Pancreas (tissue), 10 donors: ENCODE data around the gene LRRC32. TPM values are rescaled to one million over a fixed set of nuclear protein-coding genes. Genes with fewer than 3 reads are reported as not detected.

ENCODE experiments used
- ATAC-seq, 4 donors: fragments of 200-7000 bp; cut with Tn5 transposase; one replicate each; pipeline versions ENCODE4 v1.8.0 to v1.9.1; 2020; ENCODE audit warnings: mild to moderate bottlenecking in 4 of 4, moderate library complexity in 4 of 4
- DNase-seq, 6 donors: peaks; one replicate each; pipeline ENCODE4 v3.0.0-alpha.2; 2020
- FAIRE-seq: peaks from 2 replicates; lab custom pipeline; 2012; peaks lifted over from hg19 to GRCh38; lab: Jason Lieb, UNC
- H3K27ac ChIP-seq, 4 donors: fragments of 200-600 bp; sonication (generic); 1 replicate in 3 of 4; 2 replicates in 1 of 4; pipeline versions ENCODE4 v1.5.0 to v1.8.0; 2020
- H3K27me3 ChIP-seq, 4 donors: fragments of 200-600 bp; one replicate each; pipeline ENCODE4 v1.8.0; 2021
- H3K36me3 ChIP-seq, 3 donors: fragments of 200-600 bp; sonication (generic) in 1 of 3; one replicate each; pipeline versions ENCODE4 v1.5.0 to v1.8.0; 2020 to 2021
- H3K4me1 ChIP-seq, 3 donors: fragments of 200-600 bp; one replicate each; pipeline ENCODE4 v1.8.0; 2021
- H3K4me3 ChIP-seq, 4 donors: fragments of 200-600 bp; sonication (generic) in 2 of 4; one replicate each; pipeline versions ENCODE4 v1.5.0 to v1.8.0; 2020 to 2021
- H3K9me3 ChIP-seq, 4 donors: fragments of 200-600 bp; one replicate each; pipeline ENCODE4 v1.8.0; 2021
- WGBS, 2 donors: extraction: QIAGEN DNeasy Blood & Tissue Kit; methylation state at CpG; one replicate each; pipeline ENCODE4 v1.1.7; 2013; 5-methylcytosine and 5-hydroxymethylcytosine counted together
- intact Hi-C, 3 donors: fragments of 100-400 bp; cut with DNase I; formaldehyde crosslinking; loops; one replicate each; pipeline versions ENCODE4 v1.11.1 to v1.14.2; 2022
- polyA plus RNA-seq, 2 donors: library from polyadenylated mRNA; stranded (reverse); fragments of 200-250 nt; gene quantifications; one replicate each; pipeline ENCODE4 v1.2.3, GENCODE V29; 2013
- total RNA-seq, 6 donors: library from RNA; stranded (reverse); fragmentation: NEBNext Ultra II Directional in 4 of 6; extraction: Animal tissue kit (Norgen Biotek cat#: 25700) in 4 of 6; gene quantifications; one replicate each; pipeline versions ENCODE4 v1.2.1 to v1.2.4, GENCODE V29; 2021 to 2023
- TF ChIP-seq, protein P1 (sequence below), 4 donors: fragments of 200-600 bp; sonication (generic) in 3 of 4; IDR thresholded peaks; one replicate each; pipeline versions ENCODE4 v1.5.0 to v1.8.0; 2021; ENCODE audit warnings: antibody characterized with exemption in 4 of 4
- donor health status: healthy with polysubstance abuse.
- donor health status: DM: no; HTN: no; CAD: no; lungs with moderate emphysema.
- donor health status: DM: no; HTN: no; CAD: no.
- donor health status: control.
- donor health status: control.
- donor health status: Bipolar disorder and iron deficiency.
- donor health status: DM: yes; HTN: yes; CAD: no.
- donor health status: DM: no; HTN: no; CAD: no.
- donor health status: DM: no; HTN: no; CAD: no.
- donor health status: DM: yes; HTN: yes; CAD: no.

LRRC32 gene
- total and polyA plus RNA-seq, 8 donors, result 5.7 to 43.0 (median 12.0) TPM

DNA sequence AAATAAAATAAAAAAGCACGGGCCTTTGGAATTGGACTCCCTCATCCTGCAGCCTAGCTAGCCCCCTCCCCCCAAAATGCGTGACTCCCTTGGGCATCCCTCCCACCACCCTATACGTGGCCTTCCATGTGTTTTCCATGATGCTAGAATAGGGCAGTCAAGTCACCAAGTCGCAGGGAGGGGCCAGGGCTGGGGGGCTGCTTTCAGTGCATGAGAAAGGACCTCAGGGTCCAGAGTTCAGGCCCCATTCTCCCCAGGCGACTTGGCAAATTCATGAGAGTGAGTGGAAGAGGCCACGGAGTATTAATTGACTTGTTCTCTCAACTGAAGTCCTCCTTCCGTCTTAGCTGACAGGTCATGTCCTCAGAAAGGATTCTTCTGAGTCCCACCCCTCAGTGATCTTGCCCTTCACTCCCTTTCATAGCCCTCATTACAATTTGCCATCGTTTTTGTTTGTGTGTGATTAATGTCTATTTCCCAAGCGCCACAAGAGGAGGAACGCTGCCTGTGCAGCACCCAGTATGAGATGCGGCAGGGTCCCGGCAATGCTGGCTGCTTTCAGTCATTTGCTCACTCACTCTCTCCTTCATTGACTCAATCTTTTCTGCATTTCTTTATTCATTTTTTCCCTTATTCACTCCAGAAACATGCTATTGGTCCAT, 17.4 kb downstream of the LRRC32 start:
- DNase-seq, result no peak
- 77 to 87% methylated on average over 12 of the region's 12 CpGs for WGBS, 2 donors
- FAIRE-seq, result no peak
- no peaks in the 10 kb centered on the region for H3K9me3 ChIP-seq
- no peaks in the 10 kb centered on the region for H3K36me3 ChIP-seq
- H3K27me3 ChIP-seq, result peaks cover 0 to 3% (median 0%) of the 10 kb centered on the region in 4 donors
- H3K4me1 ChIP-seq, result no peaks in the 10 kb centered on the region
- no peak for ATAC-seq
- intact Hi-C loops, result no loop called here
- H3K27ac ChIP-seq, result no peak overlapping the region
- H3K4me3 ChIP-seq, result no peak overlapping the region
- TF ChIP-seq, protein P1, sequence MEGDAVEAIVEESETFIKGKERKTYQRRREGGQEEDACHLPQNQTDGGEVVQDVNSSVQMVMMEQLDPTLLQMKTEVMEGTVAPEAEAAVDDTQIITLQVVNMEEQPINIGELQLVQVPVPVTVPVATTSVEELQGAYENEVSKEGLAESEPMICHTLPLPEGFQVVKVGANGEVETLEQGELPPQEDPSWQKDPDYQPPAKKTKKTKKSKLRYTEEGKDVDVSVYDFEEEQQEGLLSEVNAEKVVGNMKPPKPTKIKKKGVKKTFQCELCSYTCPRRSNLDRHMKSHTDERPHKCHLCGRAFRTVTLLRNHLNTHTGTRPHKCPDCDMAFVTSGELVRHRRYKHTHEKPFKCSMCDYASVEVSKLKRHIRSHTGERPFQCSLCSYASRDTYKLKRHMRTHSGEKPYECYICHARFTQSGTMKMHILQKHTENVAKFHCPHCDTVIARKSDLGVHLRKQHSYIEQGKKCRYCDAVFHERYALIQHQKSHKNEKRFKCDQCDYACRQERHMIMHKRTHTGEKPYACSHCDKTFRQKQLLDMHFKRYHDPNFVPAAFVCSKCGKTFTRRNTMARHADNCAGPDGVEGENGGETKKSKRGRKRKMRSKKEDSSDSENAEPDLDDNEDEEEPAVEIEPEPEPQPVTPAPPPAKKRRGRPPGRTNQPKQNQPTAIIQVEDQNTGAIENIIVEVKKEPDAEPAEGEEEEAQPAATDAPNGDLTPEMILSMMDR (IDR thresholded peaks at IDR 0.05), result no peak

- no peak overlapping the region for H3K4me3 ChIP-seq
- TF ChIP-seq, protein P1 (IDR thresholded peaks at IDR 0.05), result no peak
- DNase-seq (no peak), FAIRE-seq (no peak), ATAC-seq (no peak)
- no peak overlapping the region for H3K27ac ChIP-seq
- intact Hi-C loops, result no loop called here
- no peaks in the 10 kb centered on the region for H3K9me3 ChIP-seq
- H3K27me3 ChIP-seq, result peaks cover 0 to 3% (median 0%) of the 10 kb centered on the region in 4 donors
- WGBS, 2 donors, result 75 to 81% methylated on average over 2 of the region's 2 CpGs
- H3K36me3 ChIP-seq, result no peaks in the 10 kb centered on the region
- no peaks in the 10 kb centered on the region for H3K4me1 ChIP-seq
Measured at GRCh38 chr11:76649851-76650372, 20.6 kb downstream of the LRRC32 start.

DNA sequence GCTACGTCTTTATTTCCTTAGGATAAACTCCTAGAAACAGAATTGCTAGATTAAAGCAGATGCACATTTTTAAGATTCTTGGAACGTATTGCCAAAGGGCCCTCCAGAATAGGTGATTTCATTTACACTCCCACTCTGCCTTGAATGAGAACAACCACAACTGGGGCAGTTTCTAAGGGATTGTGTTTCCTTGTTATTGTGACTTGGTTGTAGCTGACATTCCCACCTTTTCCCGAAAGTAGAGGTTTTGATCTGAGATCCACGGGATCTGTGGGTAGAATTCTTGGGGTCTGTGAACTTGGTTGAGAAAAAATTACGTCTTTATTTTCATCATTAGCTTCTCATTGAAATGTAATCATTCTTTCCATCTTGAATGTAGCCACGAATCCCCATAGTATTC, 21.5 kb downstream of the LRRC32 start:
- H3K27me3 ChIP-seq, result peaks cover 0 to 3% (median 0%) of the 10 kb centered on the region in 4 donors
- H3K27ac ChIP-seq, result no peak overlapping the region
- no peak for DNase-seq
- intact Hi-C loops, result no loop called here
- TF ChIP-seq, protein P1 (IDR thresholded peaks at IDR 0.05), result no peak
- WGBS, 2 donors, result 52 to 61% methylated on average over 6 of the region's 6 CpGs
- no peaks in the 10 kb centered on the region for H3K9me3 ChIP-seq
- no peak for FAIRE-seq
- no peak for ATAC-seq
- no peaks in the 10 kb centered on the region for H3K4me1 ChIP-seq
- H3K4me3 ChIP-seq, result no peak overlapping the region
- H3K36me3 ChIP-seq, result no peaks in the 10 kb centered on the region

DNA sequence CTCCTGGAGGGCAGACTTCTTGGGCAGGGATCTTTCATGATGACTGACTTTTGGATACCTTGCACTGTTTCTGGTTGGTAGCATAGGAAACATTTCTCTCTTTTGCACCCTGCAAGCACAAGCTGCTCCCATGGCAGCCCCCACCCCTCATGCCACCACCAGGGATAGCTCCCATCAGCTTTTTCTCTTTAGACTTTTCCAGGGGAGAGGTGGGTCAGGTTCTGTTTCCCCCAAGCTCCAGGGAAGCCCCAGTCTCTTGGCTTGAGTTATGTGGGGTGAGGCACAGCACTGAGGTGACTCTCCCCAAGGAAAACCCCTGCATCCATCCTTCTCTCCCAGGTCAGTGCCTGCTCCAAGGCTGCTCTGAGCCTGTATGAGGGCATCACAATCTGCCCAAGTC, 22.5 kb downstream of the LRRC32 start:
- TF ChIP-seq, protein P1 (IDR thresholded peaks at IDR 0.05), result no peak
- intact Hi-C loops, result no loop called here
- Histone ChIP-seq H3K27me3 (peaks cover 0 to 3% (median 0%) of the 10 kb centered on the region in 4 donors), H3K9me3 (no peaks in the 10 kb centered on the region), H3K4me1 (no peaks in the 10 kb centered on the region), H3K4me3 (no peak overlapping the region), H3K27ac (no peak overlapping the region), H3K36me3 (no peaks in the 10 kb centered on the region)
- no peak for DNase-seq
- ATAC-seq, result no peak
- no peak for FAIRE-seq

DNA sequence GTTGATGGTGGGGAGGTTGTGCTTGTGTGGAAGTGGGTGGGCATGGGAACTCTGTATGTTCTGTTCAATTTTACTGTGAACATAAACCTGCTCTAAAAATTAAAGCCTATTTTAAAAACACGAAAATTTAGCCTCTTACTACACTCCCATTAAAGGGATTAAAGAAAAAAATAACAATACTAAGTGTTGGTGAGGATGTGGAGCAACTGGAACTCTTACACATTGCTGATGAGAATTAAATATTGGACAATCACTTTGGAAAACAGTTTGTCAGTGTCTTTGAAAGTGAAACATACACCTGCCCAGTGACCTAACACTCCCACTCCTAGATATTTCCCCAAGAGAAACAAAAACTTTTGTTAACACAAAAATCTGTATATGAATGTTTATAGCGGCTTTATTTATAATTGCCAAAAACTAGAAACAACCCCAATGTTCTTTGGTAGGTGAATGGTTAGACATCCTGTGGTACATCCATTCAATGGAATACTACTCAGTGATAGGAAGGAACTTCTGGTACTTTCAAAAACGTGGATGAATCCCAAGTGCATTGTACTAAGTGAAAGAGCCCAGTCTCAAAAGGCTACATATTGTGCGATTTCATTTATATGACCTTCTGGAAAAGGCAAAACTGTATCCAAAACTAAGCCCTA, 23.5 kb downstream of the LRRC32 start:
- 47 to 60% methylated on average over 4 of the region's 4 CpGs for WGBS, 2 donors
- no peaks in the 10 kb centered on the region for H3K9me3 ChIP-seq
- TF ChIP-seq, protein P1 (IDR thresholded peaks at IDR 0.05), result no peak
- ATAC-seq (no peak), FAIRE-seq (no peak), DNase-seq (no peak)
- no peaks in the 10 kb centered on the region for H3K27me3 ChIP-seq
- H3K36me3 ChIP-seq, result no peaks in the 10 kb centered on the region
- intact Hi-C loops, result no loop called here
- no peaks in the 10 kb centered on the region for H3K4me1 ChIP-seq
- H3K4me3 ChIP-seq, result no peak overlapping the region
- no peak overlapping the region for H3K27ac ChIP-seq
